ENCODE results near the gene ANGEL2.
"Not testable (repeated sequence)": the region's sequence is repeated elsewhere in the genome, so short reads cannot be mapped to it uniquely, and the experiment has no call there.

DNA sequence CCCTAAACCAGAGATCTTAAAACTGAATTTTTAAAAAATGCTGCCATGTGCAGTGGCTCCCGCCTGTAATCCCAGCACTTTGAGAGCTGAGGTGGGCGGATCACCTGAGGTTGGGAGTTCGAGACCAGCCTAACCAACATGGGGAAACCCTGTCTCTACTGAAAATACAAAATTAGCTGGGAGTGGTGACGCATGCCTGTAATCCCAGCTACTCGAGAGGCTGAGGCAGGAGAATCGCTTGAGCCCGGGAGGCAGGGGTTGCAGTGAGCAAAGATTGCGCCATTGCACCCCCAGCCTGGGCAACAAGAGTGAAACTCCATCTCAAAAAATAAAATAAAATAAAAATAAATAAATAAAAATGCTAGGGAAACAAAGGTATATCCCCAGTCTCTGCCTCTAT lies 21.7 kb downstream of the ANGEL2 start:
- not testable (repeated sequence) for TF ChIP-seq CTCF (IDR thresholded peaks at IDR 0.05; ENCODE audit: low read depth, low read length); EZH2phosphoT487 (IDR thresholded peaks at IDR 0.05; ENCODE audit: low read depth)

All from OCI-LY3 (cell line).